ENCODE measurements around the gene ZBTB8A.
"Not testable (repeated sequence)": the region's sequence is repeated elsewhere in the genome, so short reads cannot be mapped to it uniquely, and the experiment has no call there.

The ZBTB8A gene

GRCh38 chr1:32539584-32540571, 651 bp downstream of the ZBTB8A start:
- no peak for DNase-seq

GRCh38 chr1:32540605-32541004, 1.4 kb downstream of the ZBTB8A start:
- DNase-seq: no peak

- no peak for DNase-seq
Observed at GRCh38 chr1:32541064-32541566, 1.9 kb downstream of the ZBTB8A start.

GRCh38 chr1:32546611-32547010, 7.4 kb downstream of the ZBTB8A start:
- no peak for DNase-seq

GRCh38 chr1:32549616-32550015, 10.4 kb downstream of the ZBTB8A start:
- no peak for DNase-seq

- DNase-seq: no peak
Observed at GRCh38 chr1:32554288-32554687, 15.1 kb downstream of the ZBTB8A start.

- DNase-seq: not testable (repeated sequence)
Observed at GRCh38 chr1:32557035-32557434, 17.8 kb downstream of the ZBTB8A start.

- no peak for DNase-seq
Observed at GRCh38 chr1:32557812-32558211, 18.6 kb downstream of the ZBTB8A start.

GRCh38 chr1:32568929-32569328, 29.7 kb downstream of the ZBTB8A start:
- no peak for DNase-seq

- DNase-seq: no peak
Observed at GRCh38 chr1:32580348-32581017, 41.3 kb downstream of the ZBTB8A start.

- DNase-seq: no peak
Observed at GRCh38 chr1:32592943-32593342, 53.7 kb downstream of the ZBTB8A start.

GRCh38 chr1:32600034-32600433, 60.8 kb downstream of the ZBTB8A start:
- no peak for DNase-seq

- DNase-seq: no peak
Observed at GRCh38 chr1:32605711-32606424, 66.6 kb downstream of the ZBTB8A start.

GRCh38 chr1:32606565-32607371, 67.5 kb downstream of the ZBTB8A start:
- no peak for DNase-seq

GRCh38 chr1:32609180-32609579, 70.0 kb downstream of the ZBTB8A start:
- no peak for DNase-seq

GRCh38 chr1:32611859-32612188, 72.6 kb downstream of the ZBTB8A start:
- no peak for DNase-seq

- DNase-seq: peak in 1 of 2 donors; percentile 18
Observed at GRCh38 chr1:32612189-32612881, 73.1 kb downstream of the ZBTB8A start.

GRCh38 chr1:32613472-32613871, 74.2 kb downstream of the ZBTB8A start:
- DNase-seq: no peak

GRCh38 chr1:32618673-32619221, 79.5 kb downstream of the ZBTB8A start:
- DNase-seq: no peak

GRCh38 chr1:32619701-32620485, 80.7 kb downstream of the ZBTB8A start:
- no peak for DNase-seq

- no peak for DNase-seq
Observed at GRCh38 chr1:32622205-32622604, 83.0 kb downstream of the ZBTB8A start.

All from activated CD4-positive, alpha-beta T cell treated with anti-CD3 and anti-CD28 coated beads for 4 hours (primary cell).